K562 (cell line): ENCODE results near the gene SLC4A9.

Experiments
- CREBBP ChIP-seq: IDR thresholded peaks from one replicate; pipeline ENCODE4 v1.6.1; 2012; ENCODE audit warnings: low read depth, mild to moderate bottlenecking, control low read depth, inconsistent platforms, low read length
- EZH2 ChIP-seq: IDR thresholded peaks from 2 replicates; pipeline ENCODE4 v1.6.1; 2012; ENCODE audit warnings: low read depth, mild to moderate bottlenecking, inconsistent platforms, low read length, borderline replicate concordance
- GABPB1 ChIP-seq: sonication (generic); formaldehyde crosslinking; IDR thresholded peaks from 2 replicates; pipeline ENCODE4 v1.8.0; 2022; ENCODE audit warnings: mild to moderate bottlenecking, missing genetic modification reagents
- MYC ChIP-seq, 2 experiments: fragments of 250-450 bp in 1 of 2; sonication (Bioruptor Pico) in 1 of 2; IDR thresholded peaks; 2 replicates each; pipeline versions ENCODE4 v1.5.1 to v1.6.1; 2012 to 2021; ENCODE audit warnings: low read depth in 2 of 2, borderline replicate concordance in 1 of 2, improper control_type of control experiment in 1 of 2, low read length in 1 of 2, mild to moderate bottlenecking in 1 of 2, moderate library complexity in 1 of 2
- POLR2AphosphoS5 ChIP-seq: IDR thresholded peaks from 2 replicates; pipeline ENCODE4 v1.6.1; 2011; ENCODE audit warnings: mild to moderate bottlenecking, low read depth, low read length, moderate library complexity; ENCODE audit not compliant: control insufficient read depth, insufficient read depth
- RBBP5 ChIP-seq: fragments of 200-600 bp; sonication (generic); IDR thresholded peaks from 2 replicates; pipeline ENCODE4 v1.6.1; 2012; ENCODE audit warnings: borderline replicate concordance, mild to moderate bottlenecking, low read length, control low read depth, inconsistent platforms; ENCODE audit not compliant: insufficient read depth, poor library complexity, severe bottlenecking
- RNF2 ChIP-seq: sonication (generic); IDR thresholded peaks from 2 replicates; pipeline ENCODE4 v1.6.1; 2016
- SMARCA5 ChIP-seq: fragments of 450-650 bp; IDR thresholded peaks from 2 replicates; pipeline ENCODE4 v1.6.1; 2016
- SREBF2 ChIP-seq: sonication (generic); formaldehyde crosslinking; IDR thresholded peaks from 2 replicates; pipeline ENCODE4 v1.4.0; 2020; ENCODE audit warnings: mild to moderate bottlenecking, missing genetic modification reagents
- TOE1 ChIP-seq, 2 experiments: fragments of 450-650 bp in 1 of 2; sonication (generic) in 1 of 2; formaldehyde crosslinking in 1 of 2; IDR thresholded peaks; 2 replicates each; pipeline versions ENCODE4 v1.7.1 to v1.8.0; 2016 to 2022; ENCODE audit warnings: borderline replicate concordance in 2 of 2, mild to moderate bottlenecking in 2 of 2, antibody characterized with exemption in 1 of 2, inconsistent platforms in 1 of 2, low read depth in 1 of 2, missing genetic modification reagents in 1 of 2, moderate library complexity in 1 of 2
- TRIM24 ChIP-seq, 2 experiments: fragments of 450-650 bp; IDR thresholded peaks; 2 replicates each; pipeline ENCODE4 v1.6.1; 2016
- ZNF445 ChIP-seq: fragments of 250-450 bp; sonication (Bioruptor Pico); IDR thresholded peaks from 2 replicates; pipeline ENCODE4 v1.4.0; 2020; ENCODE audit warnings: low read depth, mild to moderate bottlenecking, moderate library complexity
- TF ChIP-seq, protein P1 (sequence below), 3 experiments: IDR thresholded peaks in 2 of 3; conservative IDR thresholded peaks in 1 of 3; 2 replicates each; pipeline ENCODE4 v1.5.1; 2011 to 2012; ENCODE audit warnings: low read length in 3 of 3, mild to moderate bottlenecking in 3 of 3, control low read depth in 2 of 3, improper control_type of control experiment in 1 of 3, inconsistent platforms in 1 of 3, low read depth in 1 of 3, mixed read lengths in 1 of 3, moderate library complexity in 1 of 3; ENCODE audit not compliant: insufficient read depth in 2 of 3

DNA sequence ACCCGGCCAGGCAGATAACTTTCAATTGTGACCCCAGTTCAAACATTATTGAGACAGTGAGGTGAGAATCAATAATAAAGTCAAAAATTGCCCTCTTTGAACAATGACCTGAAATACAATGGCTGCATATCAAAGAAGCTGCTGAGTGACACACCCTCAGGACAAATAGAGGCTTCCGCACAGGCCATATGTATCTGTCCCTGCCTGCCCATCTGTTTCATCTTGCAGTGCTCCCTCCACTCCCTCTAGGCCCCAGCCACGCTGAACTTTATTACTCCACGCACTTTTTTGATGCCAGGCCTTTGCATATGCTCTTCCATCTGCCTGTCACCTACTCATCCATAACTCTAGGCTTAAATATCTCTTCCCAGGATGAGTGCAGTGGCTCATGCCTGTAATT lies 41.2 kb upstream of the SLC4A9 start:
- TF ChIP-seq POLR2AphosphoS5: no peak
- TF ChIP-seq SREBF2: no peak
- TF ChIP-seq SMARCA5: no peak
- no peak for TF ChIP-seq ZNF445 (CRISPR knock-in tag)
- TF ChIP-seq GABPB1 (CRISPR knock-in tag): no peak
- no peak for TF ChIP-seq TRIM24 (IDR thresholded peaks at IDR 0.05)
- TF ChIP-seq TOE1 (IDR thresholded peaks at IDR 0.05; ENCODE audit: borderline replicate concordance): no peak
- no peak for TF ChIP-seq TOE1 (CRISPR knock-in tag; IDR thresholded peaks at IDR 0.05; ENCODE audit: borderline replicate concordance, low read depth)
- TF ChIP-seq, protein P1, sequence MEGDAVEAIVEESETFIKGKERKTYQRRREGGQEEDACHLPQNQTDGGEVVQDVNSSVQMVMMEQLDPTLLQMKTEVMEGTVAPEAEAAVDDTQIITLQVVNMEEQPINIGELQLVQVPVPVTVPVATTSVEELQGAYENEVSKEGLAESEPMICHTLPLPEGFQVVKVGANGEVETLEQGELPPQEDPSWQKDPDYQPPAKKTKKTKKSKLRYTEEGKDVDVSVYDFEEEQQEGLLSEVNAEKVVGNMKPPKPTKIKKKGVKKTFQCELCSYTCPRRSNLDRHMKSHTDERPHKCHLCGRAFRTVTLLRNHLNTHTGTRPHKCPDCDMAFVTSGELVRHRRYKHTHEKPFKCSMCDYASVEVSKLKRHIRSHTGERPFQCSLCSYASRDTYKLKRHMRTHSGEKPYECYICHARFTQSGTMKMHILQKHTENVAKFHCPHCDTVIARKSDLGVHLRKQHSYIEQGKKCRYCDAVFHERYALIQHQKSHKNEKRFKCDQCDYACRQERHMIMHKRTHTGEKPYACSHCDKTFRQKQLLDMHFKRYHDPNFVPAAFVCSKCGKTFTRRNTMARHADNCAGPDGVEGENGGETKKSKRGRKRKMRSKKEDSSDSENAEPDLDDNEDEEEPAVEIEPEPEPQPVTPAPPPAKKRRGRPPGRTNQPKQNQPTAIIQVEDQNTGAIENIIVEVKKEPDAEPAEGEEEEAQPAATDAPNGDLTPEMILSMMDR (IDR thresholded peaks at IDR 0.05 in 2 of 3, conservative IDR thresholded peaks at IDR 0.05 in 1 of 3; ENCODE audit: insufficient read depth in 2 of 3, low read depth in 1 of 3, low read length in 3 of 3): no peak
- TF ChIP-seq EZH2: no peak
- no peak for TF ChIP-seq RNF2
- TF ChIP-seq CREBBP: no peak
- no peak for TF ChIP-seq RBBP5
- no peak for TF ChIP-seq MYC (IDR thresholded peaks at IDR 0.05; ENCODE audit: low read depth, low read length)
- TF ChIP-seq MYC (CRISPR knock-in tag; IDR thresholded peaks at IDR 0.05; ENCODE audit: borderline replicate concordance, low read depth): no peak
